ENCODE results near the gene SYNPO2L.
"Not testable (repeated sequence)": the region's sequence is repeated elsewhere in the genome, so short reads cannot be mapped to it uniquely, and the experiment has no call there.

- not testable (repeated sequence) for TF ChIP-seq ZNF281 (CRISPR knock-in tag; IDR thresholded peaks at IDR 0.05); CBFB (CRISPR knock-in tag; IDR thresholded peaks at IDR 0.05; ENCODE audit: low read depth); FOXP4 (CRISPR knock-in tag; IDR thresholded peaks at IDR 0.05); SP1 (CRISPR knock-in tag; conservative IDR thresholded peaks at IDR 0.05); CTCF (IDR thresholded peaks at IDR 0.05); ESRRA (CRISPR knock-in tag; IDR thresholded peaks at IDR 0.05; ENCODE audit: borderline replicate concordance); ZNF138 (CRISPR knock-in tag; conservative IDR thresholded peaks at IDR 0.05); FOXK1 (CRISPR knock-in tag; IDR thresholded peaks at IDR 0.05); ZNF121 (CRISPR knock-in tag; IDR thresholded peaks at IDR 0.05); ARID4B (CRISPR knock-in tag; IDR thresholded peaks at IDR 0.05; ENCODE audit: borderline replicate concordance); ATF6 (CRISPR knock-in tag; IDR thresholded peaks at IDR 0.05)
- TF ChIP-seq, protein P1, sequence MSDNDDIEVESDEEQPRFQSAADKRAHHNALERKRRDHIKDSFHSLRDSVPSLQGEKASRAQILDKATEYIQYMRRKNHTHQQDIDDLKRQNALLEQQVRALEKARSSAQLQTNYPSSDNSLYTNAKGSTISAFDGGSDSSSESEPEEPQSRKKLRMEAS (CRISPR knock-in tag; IDR thresholded peaks at IDR 0.05) = not testable (repeated sequence)
These were observed 34.9 kb downstream of the SYNPO2L start for GRCh38 chr10:73620974-73621373.

Data from WTC11 (cell line).